GM10266 (cell line): ENCODE measurements around the gene MPRIP.

Source experiments
- DNase-seq: peaks from one replicate; pipeline ENCODE4 v3.0.0; 2012; ENCODE audit errors: extremely low spot score
- TF ChIP-seq, protein P1 (sequence below): IDR thresholded peaks from 2 replicates; pipeline ENCODE4 v1.5.1; 2012; ENCODE audit warnings: mild to moderate bottlenecking, low read depth; ENCODE audit not compliant: control insufficient read depth, insufficient read depth; ENCODE audit errors: missing control alignments

The MPRIP gene

DNA sequence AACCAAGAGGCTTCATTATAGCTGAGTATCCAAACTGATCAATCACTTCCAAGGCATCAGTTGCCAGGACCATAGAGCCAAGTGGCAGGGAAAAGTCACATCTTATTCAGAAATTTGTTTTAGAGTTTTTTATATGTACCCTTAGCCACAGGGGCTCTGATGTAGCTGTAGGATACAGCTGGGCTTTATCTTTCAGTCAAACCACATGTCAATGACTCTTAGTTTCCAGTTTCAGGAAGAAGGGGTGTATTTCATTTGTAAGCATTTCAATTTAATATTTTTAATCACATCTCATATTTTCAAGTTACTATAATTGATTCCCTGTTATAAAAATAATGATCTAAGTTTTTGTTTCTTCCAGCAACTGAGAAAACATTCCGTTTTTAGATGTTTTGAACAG is 197.6 kb downstream of the MPRIP start:
- DNase-seq: no peak
- TF ChIP-seq, protein P1, sequence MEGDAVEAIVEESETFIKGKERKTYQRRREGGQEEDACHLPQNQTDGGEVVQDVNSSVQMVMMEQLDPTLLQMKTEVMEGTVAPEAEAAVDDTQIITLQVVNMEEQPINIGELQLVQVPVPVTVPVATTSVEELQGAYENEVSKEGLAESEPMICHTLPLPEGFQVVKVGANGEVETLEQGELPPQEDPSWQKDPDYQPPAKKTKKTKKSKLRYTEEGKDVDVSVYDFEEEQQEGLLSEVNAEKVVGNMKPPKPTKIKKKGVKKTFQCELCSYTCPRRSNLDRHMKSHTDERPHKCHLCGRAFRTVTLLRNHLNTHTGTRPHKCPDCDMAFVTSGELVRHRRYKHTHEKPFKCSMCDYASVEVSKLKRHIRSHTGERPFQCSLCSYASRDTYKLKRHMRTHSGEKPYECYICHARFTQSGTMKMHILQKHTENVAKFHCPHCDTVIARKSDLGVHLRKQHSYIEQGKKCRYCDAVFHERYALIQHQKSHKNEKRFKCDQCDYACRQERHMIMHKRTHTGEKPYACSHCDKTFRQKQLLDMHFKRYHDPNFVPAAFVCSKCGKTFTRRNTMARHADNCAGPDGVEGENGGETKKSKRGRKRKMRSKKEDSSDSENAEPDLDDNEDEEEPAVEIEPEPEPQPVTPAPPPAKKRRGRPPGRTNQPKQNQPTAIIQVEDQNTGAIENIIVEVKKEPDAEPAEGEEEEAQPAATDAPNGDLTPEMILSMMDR: no peak

DNA sequence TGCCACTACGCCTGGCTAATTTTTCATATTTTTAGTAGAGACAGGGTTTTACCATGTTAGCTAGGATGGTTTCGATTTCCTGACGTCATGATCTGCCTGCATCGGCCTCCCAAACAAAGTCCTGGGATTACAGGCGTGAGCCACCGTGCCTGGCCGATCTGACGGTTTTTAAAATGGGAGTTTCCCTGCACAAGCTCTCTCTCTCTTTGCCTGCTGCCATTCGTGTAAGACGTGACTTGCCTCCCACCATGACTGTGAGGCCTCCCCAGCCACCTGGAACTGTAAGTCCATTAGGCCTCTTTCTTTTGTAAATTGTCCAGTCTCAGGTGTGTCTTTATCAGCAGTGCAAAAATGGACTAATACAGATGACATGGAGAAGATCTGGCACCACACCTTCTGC is 199.4 kb downstream of the MPRIP start:
- TF ChIP-seq, protein P1: no peak
- no peak for DNase-seq

DNA sequence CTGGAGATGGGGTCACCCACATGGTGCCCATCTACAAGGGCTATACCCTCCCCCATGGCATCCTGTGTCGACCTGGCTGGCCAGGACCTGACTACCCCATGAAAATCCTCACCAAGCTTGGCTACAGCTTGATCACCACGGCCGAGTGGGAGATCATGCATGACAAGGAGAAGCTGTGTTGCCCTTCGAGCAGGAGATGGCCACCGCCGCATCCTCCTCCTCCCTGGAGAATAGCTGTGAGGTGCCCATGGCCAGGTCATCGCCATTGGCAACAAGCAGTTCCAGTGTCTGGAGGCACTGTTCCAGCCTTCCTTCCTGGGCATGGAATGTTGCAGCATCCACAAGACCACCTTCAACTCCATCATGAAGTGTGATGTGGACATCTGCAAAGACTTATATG is 200.0 kb downstream of the MPRIP start:
- TF ChIP-seq, protein P1: no peak
- DNase-seq: no peak
